HepG2 (cell line): Measurements from ENCODE around the gene CISD3. TPM values are rescaled to one million over a fixed set of nuclear protein-coding genes. Genes with fewer than 3 reads are reported as not detected.

ENCODE experiments used
- ATAC-seq: fragments of 200-7000 bp; cut with Tn5 transposase; 3 replicates; pipeline ENCODE4 v1.9.1; 2020; ENCODE audit warnings: mild to moderate bottlenecking, moderate library complexity
- BruUV-seq: library from RNA; stranded (reverse); fragments of 400-500 nt; replicated peaks from 2 replicates; lab custom pipeline; 2021; lab: Mats Ljungman, UMichigan
- CTCF ChIA-PET: fragments of 300-600 bp; formaldehyde crosslinking; extraction: SDS; loops from one replicate; lab custom pipeline; 2021; ENCODE audit warnings: low total read pairs, inconsistent platforms, low intra/inter-chr PET ratio; lab: Yijun Ruan, JAX
- POLR2A ChIA-PET: fragments of 350-600 bp; sonication (Branson Sonifier 250); formaldehyde crosslinking; loops from one replicate; lab custom pipeline; 2020; ENCODE audit warnings: antibody characterized with exemption, inconsistent platforms; lab: Yijun Ruan, JAX
- DNase-seq: peaks from one replicate; pipeline ENCODE4 v3.0.0-alpha.2; 2015; ENCODE audit warnings: low spot score
- FAIRE-seq: peaks from 3 replicates; lab custom pipeline; 2011; peaks lifted over from hg19 to GRCh38; lab: Jason Lieb, UNC
- H2AFZ ChIP-seq: one replicate; pipeline ENCODE4 v1.6.1; 2011; ENCODE audit warnings: low read length, inconsistent platforms
- H3K27ac ChIP-seq: fragments of 300-600 bp; 3 replicates; pipeline ENCODE4 v1.8.0; 2011; ENCODE audit warnings: mixed run types, mild to moderate bottlenecking, mixed read lengths, low read length, inconsistent platforms; ENCODE audit not compliant: insufficient read depth; ENCODE audit errors: extremely low read length
- H3K27me3 ChIP-seq, 2 experiments: fragments of 200-600 bp in 1 of 2; 2 replicates in 1 of 2; 3 replicates in 1 of 2; pipeline versions ENCODE4 v1.6.0 to v1.8.0; 2011; ENCODE audit warnings: low read length in 2 of 2, mild to moderate bottlenecking in 2 of 2, moderate library complexity in 2 of 2, inconsistent platforms in 1 of 2; ENCODE audit not compliant: insufficient read depth in 2 of 2, control insufficient read depth in 1 of 2
- H3K36me3 ChIP-seq, 2 experiments: fragments of 200-600 bp in 1 of 2; replicated peaks in 1 of 2; 2 replicates in 1 of 2; 3 replicates in 1 of 2; pipeline versions ENCODE4 v1.5.1 to v1.8.0; 2011; ENCODE audit warnings: low read length in 2 of 2, inconsistent platforms in 1 of 2; ENCODE audit not compliant: insufficient read depth in 2 of 2, control insufficient read depth in 1 of 2
- H3K4me1 ChIP-seq: 2 replicates; pipeline ENCODE4 v1.5.1; 2012; ENCODE audit warnings: low read length, inconsistent platforms; ENCODE audit not compliant: insufficient read depth
- H3K4me2 ChIP-seq: 2 replicates; pipeline ENCODE4 v1.6.0; 2011; ENCODE audit warnings: low read depth, low read length, inconsistent platforms
- H3K4me3 ChIP-seq, 3 experiments: fragments of 200-600 bp in 1 of 3; sonication (generic), shearing (Covaris generic) in 1 of 3; replicated peaks in 1 of 3; 2 replicates each; pipeline ENCODE4 v1.5.1; 2011 to 2016; ENCODE audit warnings: low read length in 3 of 3, inconsistent platforms in 2 of 3, low read depth in 2 of 3, mild to moderate bottlenecking in 2 of 3, control low read depth in 1 of 3, mixed read lengths in 1 of 3; ENCODE audit not compliant: insufficient read depth in 1 of 3
- H3K79me2 ChIP-seq: one replicate; pipeline ENCODE4 v1.6.1; 2011; ENCODE audit warnings: low read length, inconsistent platforms; ENCODE audit not compliant: insufficient read depth
- H3K9ac ChIP-seq: 2 replicates; pipeline ENCODE4 v1.6.0; 2011; ENCODE audit warnings: mild to moderate bottlenecking, low read depth, low read length, inconsistent platforms; ENCODE audit not compliant: insufficient read depth
- H3K9me3 ChIP-seq: 2 replicates; pipeline ENCODE4 v1.5.1; 2012; ENCODE audit warnings: mild to moderate bottlenecking, low read length
- H4K20me1 ChIP-seq: 2 replicates; pipeline ENCODE4 v1.6.0; 2011; ENCODE audit warnings: inconsistent platforms, mild to moderate bottlenecking, low read length, moderate library complexity; ENCODE audit not compliant: insufficient read depth
- CHD4 ChIP-seq: fragments of 200-600 bp; sonication (generic); IDR thresholded peaks from 2 replicates; pipeline ENCODE4 v1.7.0; 2017; ENCODE audit warnings: mild to moderate bottlenecking, low read length, borderline replicate concordance
- HNF1A ChIP-seq, 2 experiments: sonication (generic) in 1 of 2; formaldehyde crosslinking in 1 of 2; IDR thresholded peaks; 2 replicates each; pipeline versions ENCODE4 v1.4.0 to v1.6.1; 2016 to 2020; ENCODE audit warnings: borderline replicate concordance in 1 of 2, low read depth in 1 of 2, mild to moderate bottlenecking in 1 of 2, missing genetic modification reagents in 1 of 2
- HNF4G ChIP-seq, 2 experiments: sonication (generic) in 1 of 2; formaldehyde crosslinking in 1 of 2; IDR thresholded peaks; 2 replicates each; pipeline versions ENCODE4 v1.4.0 to v1.6.1; 2011 to 2020; ENCODE audit warnings: borderline replicate concordance in 2 of 2, low read depth in 2 of 2, mild to moderate bottlenecking in 2 of 2, low read length in 1 of 2, missing genetic modification reagents in 1 of 2, moderate library complexity in 1 of 2
- POLR2G ChIP-seq: fragments of 200-400 bp; formaldehyde crosslinking; IDR thresholded peaks from 2 replicates; pipeline ENCODE4 v1.6.1; 2018; ENCODE audit warnings: mild to moderate bottlenecking, low read depth, low read length, moderate library complexity
- RBFOX2 ChIP-seq: fragments of 200-400 bp; formaldehyde crosslinking; IDR thresholded peaks from 2 replicates; pipeline ENCODE4 v1.6.1; 2017; ENCODE audit warnings: low read depth, mild to moderate bottlenecking, low read length
- ZFP91 ChIP-seq: sonication (generic); formaldehyde crosslinking; IDR thresholded peaks from 2 replicates; pipeline ENCODE4 v1.9.0; 2022; ENCODE audit warnings: missing genetic modification reagents, mild to moderate bottlenecking, borderline replicate concordance
- ZNF280D ChIP-seq: sonication (generic); formaldehyde crosslinking; IDR thresholded peaks from 2 replicates; pipeline ENCODE4 v1.5.1; 2020; ENCODE audit warnings: mild to moderate bottlenecking, missing genetic modification reagents
- ZNF629 ChIP-seq: sonication (generic); formaldehyde crosslinking; conservative IDR thresholded peaks from 2 replicates; pipeline ENCODE4 v1.5.0; 2020; ENCODE audit warnings: missing genetic modification reagents
- ZNF768 ChIP-seq: sonication (generic); formaldehyde crosslinking; IDR thresholded peaks from 2 replicates; pipeline ENCODE4 v1.4.0; 2020; ENCODE audit warnings: missing genetic modification reagents
- WGBS: methylation state at CpG from one replicate; pipeline ENCODE4 v1.1.6; 2017; ENCODE audit warnings: low lambda C conversion rate; 5-methylcytosine and 5-hydroxymethylcytosine counted together
- in situ Hi-C: cut with HindIII; loops from 2 replicates; pipeline ENCODE4 v1.10.0; 2017; ENCODE audit warnings: low pct_unique_long_range_greater_than_20kb; ENCODE audit not compliant: extremely low pct_ligation_motif_present
- intact Hi-C: fragments of 100-400 bp; cut with micrococcal nuclease; formaldehyde crosslinking; loops from one replicate; pipeline ENCODE4 v1.10.0; 2022; ENCODE audit not compliant: unreplicated experiment
- polyA plus RNA-seq, 8 experiments: library from polyadenylated mRNA; depleted of rRNA in 3 of 8; stranded (reverse) in 7 of 8; unstranded in 1 of 8; fragments of >200 nt; fragmentation: Illumina TruSeq in 4 of 8; extraction: Trizol in 4 of 8; gene quantifications; 2 replicates each; pipeline versions ENCODE4 v1.2.1 to v1.2.3, GENCODE V29; 2011 to 2016; ENCODE audit warnings: low read depth in 4 of 8, missing spikeins in 1 of 8, mixed read lengths in 1 of 8; ENCODE audit not compliant: insufficient read depth in 1 of 8
- total RNA-seq, 5 experiments: library from RNA; depleted of rRNA; stranded (reverse); fragments of >200 nt; fragmentation: Illumina TruSeq; extraction: Trizol; gene quantifications; 2 replicates each; pipeline ENCODE4 v1.2.3, GENCODE V29; 2016; ENCODE audit warnings: low read depth in 1 of 5

CISD3 gene
- total and polyA plus RNA-seq, 2 of the 13 experiments (the other 11 are each of a cell fraction or from before 2014, with no cell fraction given): 30.0 to 34.1 TPM

GRCh38 chr17:38709104-38709820 is 20.9 kb upstream of the CISD3 start (continued):
- TF ChIP-seq ZNF280D (CRISPR knock-in tag) (no peak), RBFOX2 (peak; percentile 49), HNF4G (IDR thresholded peaks at IDR 0.05; ENCODE audit: borderline replicate concordance, low read depth, low read length) (no peak), HNF4G (CRISPR knock-in tag; IDR thresholded peaks at IDR 0.05; ENCODE audit: borderline replicate concordance, low read depth) (no peak), ZNF768 (CRISPR knock-in tag) (0 out of 2 replicates have a peak, but pooled peaks have one; percentile 15)

GRCh38 chr17:38709864-38710603 is 20.1 kb upstream of the CISD3 start:
- Histone ChIP-seq H3K4me3 (no peak overlapping the region), H3K4me1 (peaks cover 48% of the 10 kb centered on the region), H4K20me1 (peaks cover 12% of the 10 kb centered on the region), H3K4me2 (no peak overlapping the region), H3K9me3 (no peaks in the 10 kb centered on the region), H3K27ac (no peak overlapping the region), H3K36me3 (peaks cover 38 to 76% of the 10 kb centered on the region in 2 experiments), H3K9ac (no peak overlapping the region), H3K79me2 (peaks cover 27% of the 10 kb centered on the region), H2AFZ (no peak overlapping the region), H3K27me3 (no peaks in the 10 kb centered on the region)
- intact Hi-C loops: no loop called here
- no peak for FAIRE-seq
- in situ Hi-C loops: no loop called here
- ATAC-seq: no peak
- ChIA-PET POLR2A (interaction anchor here (0.7 to 3.4 kb wide), 6 partner anchors 8 to 34 kb away, joined by 3 to 20 read pairs (median 11); partner anchors contain the start of gene EPOP), CTCF (no interaction called here)
- WGBS: 91% methylated on average over 13 of the region's 13 CpGs
- no TSS peak for BruUV-seq
- DNase-seq: no peak
- TF ChIP-seq POLR2G (0 out of 2 replicates have a peak, but pooled peaks have one; percentile 17), ZNF629 (CRISPR knock-in tag) (peak; percentile 90), HNF1A (IDR thresholded peaks at IDR 0.05; ENCODE audit: low read depth) (no peak), HNF1A (CRISPR knock-in tag; IDR thresholded peaks at IDR 0.05; ENCODE audit: borderline replicate concordance) (no peak), CHD4 (peak; percentile 48; the same call in 1 of the 2 replicates), ZFP91 (no peak)
